Neural progenitor cell (in vitro differentiated cells): ENCODE data around the gene AVP.

ENCODE experiments used
- EZH2 ChIP-seq: fragments of 200-600 bp; sonication (generic); IDR thresholded peaks from 2 replicates; pipeline ENCODE4 v1.6.1; 2017; ENCODE audit warnings: antibody characterized with exemption, mild to moderate bottlenecking, moderate library complexity
- TF ChIP-seq, protein P1 (sequence below): fragments of 200-600 bp; sonication (generic); IDR thresholded peaks from 2 replicates; pipeline ENCODE4 v1.5.1; 2017; ENCODE audit warnings: antibody characterized with exemption, mild to moderate bottlenecking

- TF ChIP-seq EZH2, result no peak
- TF ChIP-seq, protein P1, sequence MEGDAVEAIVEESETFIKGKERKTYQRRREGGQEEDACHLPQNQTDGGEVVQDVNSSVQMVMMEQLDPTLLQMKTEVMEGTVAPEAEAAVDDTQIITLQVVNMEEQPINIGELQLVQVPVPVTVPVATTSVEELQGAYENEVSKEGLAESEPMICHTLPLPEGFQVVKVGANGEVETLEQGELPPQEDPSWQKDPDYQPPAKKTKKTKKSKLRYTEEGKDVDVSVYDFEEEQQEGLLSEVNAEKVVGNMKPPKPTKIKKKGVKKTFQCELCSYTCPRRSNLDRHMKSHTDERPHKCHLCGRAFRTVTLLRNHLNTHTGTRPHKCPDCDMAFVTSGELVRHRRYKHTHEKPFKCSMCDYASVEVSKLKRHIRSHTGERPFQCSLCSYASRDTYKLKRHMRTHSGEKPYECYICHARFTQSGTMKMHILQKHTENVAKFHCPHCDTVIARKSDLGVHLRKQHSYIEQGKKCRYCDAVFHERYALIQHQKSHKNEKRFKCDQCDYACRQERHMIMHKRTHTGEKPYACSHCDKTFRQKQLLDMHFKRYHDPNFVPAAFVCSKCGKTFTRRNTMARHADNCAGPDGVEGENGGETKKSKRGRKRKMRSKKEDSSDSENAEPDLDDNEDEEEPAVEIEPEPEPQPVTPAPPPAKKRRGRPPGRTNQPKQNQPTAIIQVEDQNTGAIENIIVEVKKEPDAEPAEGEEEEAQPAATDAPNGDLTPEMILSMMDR, result no peak
Measured at GRCh38 chr20:3084986-3085360, 449 bp upstream of the AVP start.
